Neural cell (in vitro differentiated cells): ENCODE data around the gene TOMM22.

Source experiments
- POLR2AphosphoS5 ChIP-seq: IDR thresholded peaks from 2 replicates; pipeline ENCODE4 v1.6.1; 2012
- SMC3 ChIP-seq: fragments of 450-650 bp; conservative IDR thresholded peaks from 2 replicates; pipeline ENCODE4 v1.6.1; 2014; ENCODE audit warnings: antibody characterized with exemption, mild to moderate bottlenecking, moderate library complexity; ENCODE audit not compliant: poor library complexity
- TF ChIP-seq, protein P1 (sequence below): fragments of 450-650 bp; IDR thresholded peaks from 2 replicates; pipeline ENCODE4 v1.5.1; 2014; ENCODE audit warnings: antibody characterized with exemption, mild to moderate bottlenecking, moderate library complexity; ENCODE audit not compliant: poor library complexity, severe bottlenecking

DNA sequence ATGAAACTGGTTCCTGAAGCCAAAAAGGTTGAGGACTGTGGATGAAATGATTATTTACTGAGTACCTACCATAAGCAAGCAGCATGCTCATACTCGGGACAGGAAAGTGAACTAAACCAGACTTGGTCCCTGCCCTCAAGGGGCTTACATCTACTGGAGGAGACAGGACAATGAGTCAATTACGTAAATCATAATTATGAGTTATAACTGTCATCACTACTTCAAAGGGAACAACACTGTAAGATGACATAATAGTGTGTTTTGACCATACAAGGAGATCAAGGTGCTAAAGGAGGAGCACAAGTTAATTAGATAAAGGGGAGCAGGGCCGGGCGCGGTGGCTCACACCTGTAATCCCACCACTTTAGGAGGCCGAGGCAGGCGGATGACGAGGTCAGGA, 28.0 kb upstream of the TOMM22 start:
- TF ChIP-seq POLR2AphosphoS5: no peak
- TF ChIP-seq, protein P1, sequence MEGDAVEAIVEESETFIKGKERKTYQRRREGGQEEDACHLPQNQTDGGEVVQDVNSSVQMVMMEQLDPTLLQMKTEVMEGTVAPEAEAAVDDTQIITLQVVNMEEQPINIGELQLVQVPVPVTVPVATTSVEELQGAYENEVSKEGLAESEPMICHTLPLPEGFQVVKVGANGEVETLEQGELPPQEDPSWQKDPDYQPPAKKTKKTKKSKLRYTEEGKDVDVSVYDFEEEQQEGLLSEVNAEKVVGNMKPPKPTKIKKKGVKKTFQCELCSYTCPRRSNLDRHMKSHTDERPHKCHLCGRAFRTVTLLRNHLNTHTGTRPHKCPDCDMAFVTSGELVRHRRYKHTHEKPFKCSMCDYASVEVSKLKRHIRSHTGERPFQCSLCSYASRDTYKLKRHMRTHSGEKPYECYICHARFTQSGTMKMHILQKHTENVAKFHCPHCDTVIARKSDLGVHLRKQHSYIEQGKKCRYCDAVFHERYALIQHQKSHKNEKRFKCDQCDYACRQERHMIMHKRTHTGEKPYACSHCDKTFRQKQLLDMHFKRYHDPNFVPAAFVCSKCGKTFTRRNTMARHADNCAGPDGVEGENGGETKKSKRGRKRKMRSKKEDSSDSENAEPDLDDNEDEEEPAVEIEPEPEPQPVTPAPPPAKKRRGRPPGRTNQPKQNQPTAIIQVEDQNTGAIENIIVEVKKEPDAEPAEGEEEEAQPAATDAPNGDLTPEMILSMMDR: no peak
- no peak for TF ChIP-seq SMC3
